Measurements from ENCODE around the gene MARCHF10. TPM values are rescaled to one million over a fixed set of nuclear protein-coding genes. Genes with fewer than 3 reads are reported as not detected.

MARCHF10 gene
- total RNA-seq, 1 donor from 2014 or later = not detected

DNA sequence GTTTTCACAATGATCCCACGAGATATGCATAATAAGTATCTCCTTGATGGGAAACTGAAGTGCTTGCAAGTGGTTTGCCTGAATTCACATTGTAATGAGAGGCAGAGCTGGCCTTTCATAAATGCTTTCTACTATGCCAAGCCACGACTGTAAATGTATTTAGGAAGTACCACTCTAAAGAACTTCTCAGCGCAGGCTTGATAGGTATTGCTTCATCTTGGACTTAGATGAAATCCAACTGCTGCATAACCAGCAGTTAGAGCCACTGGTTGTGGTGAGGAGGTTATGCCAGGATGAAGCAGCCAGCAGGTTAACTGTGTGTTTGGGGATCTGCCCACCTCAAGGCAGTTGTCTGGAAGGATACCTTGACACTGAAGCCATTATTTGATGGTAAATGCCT, 26.8 kb downstream of the MARCHF10 start:
- Mint-ChIP-seq H3K36me3 (no peaks in the 10 kb centered on the region), H3K27ac (no peak overlapping the region), H3K4me1 (ENCODE audit: unreplicated experiment) (peaks cover 16% of the 10 kb centered on the region), H3K9me3 (peaks cover 4% of the 10 kb centered on the region), H3K27me3 (peaks cover 11% of the 10 kb centered on the region), H3K4me3 (no peak overlapping the region)
- no peak for DNase-seq (ENCODE audit: extremely low spot score, unreplicated experiment)
- TF ChIP-seq, protein P1, sequence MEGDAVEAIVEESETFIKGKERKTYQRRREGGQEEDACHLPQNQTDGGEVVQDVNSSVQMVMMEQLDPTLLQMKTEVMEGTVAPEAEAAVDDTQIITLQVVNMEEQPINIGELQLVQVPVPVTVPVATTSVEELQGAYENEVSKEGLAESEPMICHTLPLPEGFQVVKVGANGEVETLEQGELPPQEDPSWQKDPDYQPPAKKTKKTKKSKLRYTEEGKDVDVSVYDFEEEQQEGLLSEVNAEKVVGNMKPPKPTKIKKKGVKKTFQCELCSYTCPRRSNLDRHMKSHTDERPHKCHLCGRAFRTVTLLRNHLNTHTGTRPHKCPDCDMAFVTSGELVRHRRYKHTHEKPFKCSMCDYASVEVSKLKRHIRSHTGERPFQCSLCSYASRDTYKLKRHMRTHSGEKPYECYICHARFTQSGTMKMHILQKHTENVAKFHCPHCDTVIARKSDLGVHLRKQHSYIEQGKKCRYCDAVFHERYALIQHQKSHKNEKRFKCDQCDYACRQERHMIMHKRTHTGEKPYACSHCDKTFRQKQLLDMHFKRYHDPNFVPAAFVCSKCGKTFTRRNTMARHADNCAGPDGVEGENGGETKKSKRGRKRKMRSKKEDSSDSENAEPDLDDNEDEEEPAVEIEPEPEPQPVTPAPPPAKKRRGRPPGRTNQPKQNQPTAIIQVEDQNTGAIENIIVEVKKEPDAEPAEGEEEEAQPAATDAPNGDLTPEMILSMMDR (conservative IDR thresholded peaks at IDR 0.05) = no peak

DNA sequence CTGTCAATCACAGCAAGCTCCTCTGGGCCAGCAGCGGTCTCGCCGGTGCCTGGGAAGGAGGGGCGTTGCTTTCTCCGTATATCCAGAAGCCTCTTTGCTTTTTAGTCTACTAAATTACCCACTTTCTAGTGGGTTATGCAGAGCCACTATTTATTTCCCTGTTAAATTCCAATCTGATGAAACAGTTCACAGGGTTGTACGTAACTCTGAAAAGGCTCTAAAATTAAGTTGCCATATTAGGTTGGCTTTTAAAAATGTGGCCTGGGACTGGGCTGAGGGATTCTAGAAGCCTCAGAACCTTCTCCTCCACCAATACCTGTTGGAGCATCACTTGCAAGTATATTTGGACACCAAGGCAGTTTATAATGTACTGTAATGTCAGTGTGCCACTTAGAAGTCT, 27.2 kb downstream of the MARCHF10 start:
- Mint-ChIP-seq H3K27ac (no peak overlapping the region), H3K4me1 (ENCODE audit: unreplicated experiment) (peaks cover 16% of the 10 kb centered on the region), H3K9me3 (peaks cover 4% of the 10 kb centered on the region), H3K4me3 (no peak overlapping the region), H3K27me3 (peaks cover 11% of the 10 kb centered on the region), H3K36me3 (no peaks in the 10 kb centered on the region)
- no peak for DNase-seq (ENCODE audit: extremely low spot score, unreplicated experiment)
- TF ChIP-seq, protein P1 (conservative IDR thresholded peaks at IDR 0.05) = no peak

DNA sequence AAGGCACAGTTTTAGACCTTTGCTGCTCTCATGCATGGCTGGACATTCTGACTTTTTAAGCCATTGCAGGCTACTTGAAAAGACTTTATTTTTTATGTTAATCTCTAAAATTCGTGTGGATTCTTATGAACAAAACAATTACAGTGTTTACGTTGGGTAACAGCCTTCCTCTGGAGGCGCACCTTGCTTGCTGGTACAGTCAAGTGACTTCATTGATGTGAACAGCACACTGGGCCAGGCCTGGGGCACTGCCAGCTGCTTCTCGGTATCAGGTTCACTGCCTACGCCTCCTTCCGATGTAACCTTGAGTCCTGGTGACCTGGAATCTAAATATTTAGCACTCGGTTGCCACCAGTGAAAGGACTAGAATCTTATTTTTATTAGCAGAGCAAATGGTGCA, 27.8 kb downstream of the MARCHF10 start:
- TF ChIP-seq, protein P1 (conservative IDR thresholded peaks at IDR 0.05) = no peak
- Mint-ChIP-seq H3K27ac (no peak overlapping the region), H3K36me3 (no peaks in the 10 kb centered on the region)

DNA sequence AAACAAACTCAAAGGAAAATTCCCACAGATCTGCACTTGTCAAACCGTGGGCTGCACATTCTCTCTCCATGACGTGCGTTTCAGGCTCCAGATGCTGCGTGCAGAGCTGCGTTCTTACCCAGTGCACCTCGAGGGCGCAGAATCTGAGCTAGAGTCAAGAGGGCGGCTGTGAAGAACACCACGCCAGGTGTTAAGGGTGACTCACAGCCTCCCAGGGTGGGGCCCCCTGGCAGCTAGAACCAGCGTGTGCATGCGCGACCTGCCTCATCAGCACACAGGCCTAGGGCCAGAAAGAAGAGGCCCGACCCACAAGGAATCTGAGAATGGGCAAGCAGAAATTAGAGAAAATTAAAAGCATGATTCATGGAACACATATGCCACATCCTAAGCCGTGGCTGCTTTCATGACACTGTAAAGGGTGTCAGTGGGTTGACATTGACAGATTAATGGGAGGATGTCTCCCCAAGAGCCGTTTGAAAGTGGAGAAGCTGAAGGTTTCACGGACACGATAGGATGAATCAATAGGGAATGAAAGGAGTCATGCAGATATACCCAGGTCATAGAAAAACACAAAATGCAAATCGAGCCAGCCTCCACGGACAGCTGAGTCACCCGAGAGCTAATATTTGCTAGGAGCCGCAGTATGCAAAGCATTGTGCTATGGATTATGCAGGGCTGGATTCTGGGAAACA, 29.0 kb downstream of the MARCHF10 start:
- Mint-ChIP-seq H3K9me3 (peaks cover 4% of the 10 kb centered on the region), H3K27ac (peak overlapping the region; percentile 84), H3K4me3 (peak overlapping the region; percentile 71), H3K4me1 (ENCODE audit: unreplicated experiment) (peaks cover 16% of the 10 kb centered on the region), H3K27me3 (peaks cover 10% of the 10 kb centered on the region), H3K36me3 (no peaks in the 10 kb centered on the region)
- DNase-seq (ENCODE audit: extremely low spot score, unreplicated experiment) = peak; percentile 18
- TF ChIP-seq, protein P1 (conservative IDR thresholded peaks at IDR 0.05) = no peak

More for the DNA sequence above, 27.8 kb downstream of the MARCHF10 start:
- H3K4me1 Mint-ChIP-seq (ENCODE audit: unreplicated experiment) = peaks cover 16% of the 10 kb centered on the region
- DNase-seq (ENCODE audit: extremely low spot score, unreplicated experiment) = peak; percentile 18
- H3K27me3 Mint-ChIP-seq = peaks cover 11% of the 10 kb centered on the region
- H3K4me3 Mint-ChIP-seq = no peak overlapping the region
- peaks cover 4% of the 10 kb centered on the region for H3K9me3 Mint-ChIP-seq

DNA sequence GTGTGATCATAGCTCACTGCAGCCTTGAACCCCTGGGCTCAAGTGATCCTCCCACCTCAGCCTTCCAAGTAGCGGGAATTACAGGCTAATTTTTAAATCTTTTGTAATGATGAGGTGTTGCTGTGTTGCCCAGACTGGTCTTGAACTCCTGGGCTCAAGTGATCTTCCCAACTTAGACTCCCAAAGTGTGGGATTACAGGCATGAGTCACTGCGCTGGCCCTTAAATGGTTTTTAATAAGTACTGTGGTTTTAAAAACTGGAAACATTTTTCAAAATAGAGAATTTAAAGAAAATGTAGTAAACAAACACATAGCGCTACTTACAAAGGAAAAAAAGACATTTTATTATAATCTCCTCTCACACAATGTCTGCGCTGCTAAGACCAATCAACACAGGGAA, 32.2 kb downstream of the MARCHF10 start:
- Mint-ChIP-seq H3K27ac (no peak overlapping the region), H3K4me1 (ENCODE audit: unreplicated experiment) (peaks cover 16% of the 10 kb centered on the region), H3K36me3 (no peaks in the 10 kb centered on the region), H3K4me3 (no peak overlapping the region), H3K9me3 (peaks cover 14% of the 10 kb centered on the region), H3K27me3 (peaks cover 23% of the 10 kb centered on the region)
- DNase-seq (ENCODE audit: extremely low spot score, unreplicated experiment) = no peak
- TF ChIP-seq, protein P1 (conservative IDR thresholded peaks at IDR 0.05) = no peak

Data from type B pancreatic cell (in vitro differentiated cells).